ENCODE results near the gene PTGS2.

The PTGS2 gene

DNA sequence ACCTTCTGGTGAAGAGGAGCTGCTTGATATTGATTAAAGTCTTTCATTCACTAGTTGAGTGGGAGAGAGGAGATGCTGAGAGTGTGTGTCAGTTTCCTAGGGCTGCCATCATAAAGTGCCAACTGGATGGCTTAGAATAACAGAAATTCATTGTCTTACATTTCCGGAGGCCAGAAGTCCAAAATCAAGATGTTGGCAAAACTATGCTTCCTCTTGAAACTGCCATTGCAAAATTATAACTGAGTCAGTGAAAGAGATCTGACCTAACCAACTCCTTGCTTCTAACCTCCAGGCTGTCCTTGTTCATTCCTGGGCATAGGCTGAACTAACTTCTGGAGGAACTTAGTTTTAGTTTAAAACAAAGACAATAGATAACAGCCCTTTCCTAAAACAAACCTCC, 47.1 kb downstream of the PTGS2 start:
- peaks cover 9% of the 10 kb centered on the region for H3K4me1 ChIP-seq (ENCODE audit: control insufficient read depth, insufficient read depth, low read length)
- no peak overlapping the region for H3K27ac ChIP-seq (ENCODE audit: low read depth, low read length)

DNA sequence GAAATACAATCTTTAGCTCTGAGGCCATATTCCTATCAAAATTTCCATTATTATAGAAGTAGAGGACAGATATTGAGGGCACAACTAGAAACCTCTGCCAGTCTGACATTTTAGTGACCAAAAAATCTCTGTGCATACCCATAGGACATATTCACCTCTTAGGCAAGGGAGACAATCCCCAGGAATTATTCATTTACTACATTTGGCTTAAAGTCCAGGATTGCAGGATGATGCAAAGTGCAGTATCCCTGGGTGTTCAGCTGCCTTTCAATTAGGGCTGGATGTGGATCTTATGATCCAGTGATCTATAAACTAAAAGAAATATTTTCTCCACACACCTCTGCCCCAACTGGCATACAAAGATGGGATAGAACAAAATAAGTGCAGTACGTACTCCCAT, 50.9 kb downstream of the PTGS2 start:
- H3K27me3 ChIP-seq (ENCODE audit: control insufficient read depth, insufficient read depth, low read length), result no peaks in the 10 kb centered on the region
- peaks cover 17% of the 10 kb centered on the region for H3K4me1 ChIP-seq (ENCODE audit: control insufficient read depth, insufficient read depth, low read length)
- H3K9ac ChIP-seq (ENCODE audit: low read length), result no peak overlapping the region
- no peak overlapping the region for H3K4me3 ChIP-seq (ENCODE audit: low read length)
- H3K36me3 ChIP-seq (ENCODE audit: control insufficient read depth, insufficient read depth, low read length), result no peaks in the 10 kb centered on the region
- H3K27ac ChIP-seq (ENCODE audit: low read depth, low read length), result peak overlapping the region; percentile 30

More for the DNA sequence above, 47.1 kb downstream of the PTGS2 start:
- H3K4me3 ChIP-seq (ENCODE audit: low read length), result no peak overlapping the region
- no peaks in the 10 kb centered on the region for H3K36me3 ChIP-seq (ENCODE audit: control insufficient read depth, insufficient read depth, low read length)
- H3K9ac ChIP-seq (ENCODE audit: low read length), result no peak overlapping the region
- no peaks in the 10 kb centered on the region for H3K27me3 ChIP-seq (ENCODE audit: control insufficient read depth, insufficient read depth, low read length)

DNA sequence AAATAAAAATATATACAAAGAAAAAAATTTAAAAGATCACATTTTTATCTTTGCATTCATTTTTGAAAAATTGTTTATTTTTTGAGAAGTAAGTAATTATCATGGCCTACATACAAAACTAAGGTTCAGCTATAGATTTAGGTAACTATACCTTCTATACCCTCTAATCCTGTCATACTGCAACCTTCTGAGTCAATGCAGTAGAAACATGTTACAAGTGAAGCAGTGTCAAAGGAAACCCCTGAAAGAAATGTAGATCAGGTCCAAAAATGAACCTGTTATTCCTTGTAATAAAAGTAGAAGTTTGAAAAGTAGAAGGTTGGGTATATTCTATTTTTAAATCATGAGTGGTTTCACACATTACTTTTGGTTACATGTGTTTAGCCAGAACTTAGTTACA, 51.3 kb downstream of the PTGS2 start:
- Histone ChIP-seq H3K27ac (ENCODE audit: low read depth, low read length) (peak overlapping the region; percentile 30), H3K27me3 (ENCODE audit: control insufficient read depth, insufficient read depth, low read length) (no peaks in the 10 kb centered on the region), H3K4me1 (ENCODE audit: control insufficient read depth, insufficient read depth, low read length) (peaks cover 17% of the 10 kb centered on the region), H3K36me3 (ENCODE audit: control insufficient read depth, insufficient read depth, low read length) (no peaks in the 10 kb centered on the region), H3K4me3 (ENCODE audit: low read length) (no peak overlapping the region), H3K9ac (ENCODE audit: low read length) (no peak overlapping the region)

DNA sequence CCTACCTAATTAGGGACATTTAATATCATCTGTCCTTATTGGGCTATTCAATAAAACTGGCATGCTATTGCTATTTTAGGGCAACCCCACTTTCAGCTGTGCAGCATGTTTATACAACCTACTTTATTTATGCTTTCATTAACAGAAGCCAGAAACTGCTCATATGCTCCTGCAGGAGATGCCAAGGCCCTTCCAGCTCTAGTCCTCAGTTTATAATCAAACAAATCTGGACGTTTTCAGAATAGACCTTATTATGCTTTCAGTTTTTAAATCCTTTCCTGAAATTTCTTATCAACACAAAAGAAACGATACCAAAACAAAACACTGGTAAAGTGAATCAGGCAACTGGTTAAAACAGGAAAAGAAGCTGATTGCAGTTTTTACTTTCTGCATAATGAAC, 53.2 kb downstream of the PTGS2 start:
- no peak overlapping the region for H3K4me3 ChIP-seq (ENCODE audit: low read length)
- no peaks in the 10 kb centered on the region for H3K27me3 ChIP-seq (ENCODE audit: control insufficient read depth, insufficient read depth, low read length)
- H3K4me1 ChIP-seq (ENCODE audit: control insufficient read depth, insufficient read depth, low read length), result peaks cover 17% of the 10 kb centered on the region
- H3K27ac ChIP-seq (ENCODE audit: low read depth, low read length), result peak overlapping the region; percentile 80
- no peak overlapping the region for H3K9ac ChIP-seq (ENCODE audit: low read length)
- H3K36me3 ChIP-seq (ENCODE audit: control insufficient read depth, insufficient read depth, low read length), result no peaks in the 10 kb centered on the region

DNA sequence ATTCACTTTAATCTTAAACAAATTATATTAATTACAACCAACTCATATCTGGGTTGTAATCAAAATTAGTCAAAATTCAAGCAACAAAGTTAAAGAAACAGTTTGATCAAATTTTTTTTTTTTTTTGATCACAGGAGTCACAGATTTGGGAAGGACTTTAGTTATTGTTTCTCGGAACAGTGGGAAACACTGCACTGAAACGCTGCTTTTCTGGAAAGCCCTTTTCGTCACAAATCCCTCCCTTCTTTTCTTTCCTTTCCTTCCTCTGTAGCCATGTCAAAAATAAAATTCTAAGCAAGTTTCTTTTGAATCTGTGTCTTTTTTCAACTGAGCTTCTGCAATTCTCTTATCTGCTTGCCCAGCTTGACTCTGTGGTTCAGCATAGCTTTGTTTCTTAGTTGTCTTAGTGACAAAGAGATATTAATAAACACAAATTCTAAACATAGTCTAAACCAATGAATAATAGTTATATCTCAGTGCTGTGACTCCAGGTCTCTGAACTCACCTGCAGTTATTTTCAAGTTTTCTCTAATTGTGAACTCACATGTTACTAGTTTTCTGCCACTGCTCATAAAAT, 53.8 kb downstream of the PTGS2 start:
- Histone ChIP-seq H3K27ac (ENCODE audit: low read depth, low read length) (peak overlapping the region; percentile 80), H3K36me3 (ENCODE audit: control insufficient read depth, insufficient read depth, low read length) (no peaks in the 10 kb centered on the region), H3K4me3 (ENCODE audit: low read length) (no peak overlapping the region), H3K27me3 (ENCODE audit: control insufficient read depth, insufficient read depth, low read length) (no peaks in the 10 kb centered on the region), H3K9ac (ENCODE audit: low read length) (no peak overlapping the region), H3K4me1 (ENCODE audit: control insufficient read depth, insufficient read depth, low read length) (peaks cover 17% of the 10 kb centered on the region)

DNA sequence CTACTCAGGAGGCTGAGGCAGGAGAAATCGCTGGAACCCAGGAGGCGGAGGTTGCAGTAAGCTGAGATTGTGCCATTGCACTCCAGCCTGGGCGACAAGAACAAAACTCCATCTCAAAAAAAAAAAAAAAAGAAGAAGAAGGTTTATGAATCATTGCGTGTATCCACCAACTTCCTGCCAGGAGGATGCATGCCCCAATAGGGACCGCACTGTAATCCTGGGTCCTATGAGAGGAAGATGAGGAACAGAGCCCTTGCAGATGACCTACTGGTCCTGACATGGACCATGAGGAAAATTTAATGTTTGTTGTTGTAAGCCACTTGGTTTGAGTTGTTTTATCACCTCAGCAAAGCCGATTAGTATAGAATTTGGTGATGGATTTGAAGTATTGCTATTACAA, 56.7 kb downstream of the PTGS2 start:
- Histone ChIP-seq H3K36me3 (ENCODE audit: control insufficient read depth, insufficient read depth, low read length) (no peaks in the 10 kb centered on the region), H3K9ac (ENCODE audit: low read length) (no peak overlapping the region), H3K4me1 (ENCODE audit: control insufficient read depth, insufficient read depth, low read length) (peaks cover 11% of the 10 kb centered on the region), H3K27ac (ENCODE audit: low read depth, low read length) (no peak overlapping the region), H3K4me3 (ENCODE audit: low read length) (no peak overlapping the region), H3K27me3 (ENCODE audit: control insufficient read depth, insufficient read depth, low read length) (no peaks in the 10 kb centered on the region)
